T-helper 1 cell treated with Interleukin-12 subunit alpha and Interleukin-12 subunit beta and Interleukin-4 antibody, amounts not matched to agents 30 μg/mL and 1 μg/mL, for 36 hours (primary cell): ENCODE data around the gene XRCC5.

Experiments
- H3K27ac Mint-ChIP-seq: one replicate; pipeline ENCODE4 v1.8.0; 2021; ENCODE audit warnings: mild to moderate bottlenecking, mixed read lengths
- H3K27me3 Mint-ChIP-seq: one replicate; pipeline ENCODE4 v1.8.0; 2021; ENCODE audit warnings: low read depth, mixed read lengths
- H3K36me3 Mint-ChIP-seq: one replicate; pipeline ENCODE4 v1.8.0; 2021; ENCODE audit warnings: low read depth, mixed read lengths
- H3K4me1 Mint-ChIP-seq: one replicate; pipeline ENCODE4 v1.8.0; 2021; ENCODE audit warnings: low read depth, mixed read lengths
- H3K4me3 Mint-ChIP-seq: one replicate; pipeline ENCODE4 v1.8.0; 2021; ENCODE audit warnings: mild to moderate bottlenecking, moderate library complexity, mixed read lengths
- H3K9me3 Mint-ChIP-seq: one replicate; pipeline ENCODE4 v1.8.0; 2021; ENCODE audit warnings: mixed read lengths

Gene XRCC5

DNA sequence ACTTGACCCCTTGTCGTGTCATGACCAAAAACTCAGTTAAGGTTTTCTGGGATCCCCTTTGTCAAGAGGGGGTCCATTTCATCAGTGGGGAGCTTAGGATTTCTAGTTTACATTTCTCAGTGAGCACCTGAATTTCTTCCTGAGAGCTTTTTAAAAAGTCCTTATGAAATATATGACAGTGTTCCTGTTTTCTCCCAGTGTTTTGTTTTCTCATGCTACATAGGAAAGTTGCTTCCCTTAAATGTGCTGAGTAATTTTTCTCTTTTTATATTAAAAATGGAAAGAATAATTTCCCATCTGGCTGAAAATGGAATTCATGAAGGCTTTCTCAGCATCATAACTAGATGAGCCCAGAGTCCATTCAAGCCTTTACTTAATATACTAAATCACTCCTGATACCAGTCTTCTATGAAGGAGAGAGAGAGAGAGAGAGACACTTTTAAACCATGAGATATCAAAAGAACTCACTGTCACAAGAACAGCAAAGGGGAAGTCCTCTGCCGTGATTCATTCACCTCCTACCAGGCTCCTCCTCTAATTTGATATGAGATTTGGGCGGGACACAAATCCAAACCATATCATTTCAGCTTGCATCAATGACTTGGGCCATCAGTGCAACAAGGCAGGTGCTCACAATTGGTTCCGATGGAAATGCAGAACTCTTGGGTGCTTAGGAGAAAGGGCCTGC lies 61.1 kb downstream of the XRCC5 start:
- Mint-ChIP-seq H3K9me3 (no peaks in the 10 kb centered on the region), H3K36me3 (peaks cover 51% of the 10 kb centered on the region), H3K4me1 (peaks cover 12% of the 10 kb centered on the region), H3K27me3 (no peaks in the 10 kb centered on the region), H3K4me3 (no peak overlapping the region), H3K27ac (no peak overlapping the region)

DNA sequence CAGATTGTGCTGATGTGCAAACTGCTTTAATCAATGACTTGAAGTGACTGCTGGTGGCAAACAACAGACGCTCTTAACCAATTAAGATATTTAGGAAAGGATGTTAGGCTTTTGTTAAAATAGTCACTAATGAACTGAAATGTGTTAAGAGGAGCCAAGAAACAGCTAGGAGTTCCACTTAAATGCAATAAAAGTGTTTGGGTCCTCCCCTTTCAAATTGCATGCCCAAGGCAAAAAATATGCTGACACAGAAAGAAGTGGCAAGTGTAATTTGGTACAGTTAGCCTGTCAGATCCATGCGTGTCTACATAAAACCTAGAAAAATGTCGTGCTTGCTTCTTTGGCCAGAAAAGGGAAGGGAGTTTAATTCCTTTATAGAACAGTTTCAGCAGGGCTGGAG lies 61.9 kb downstream of the XRCC5 start:
- no peaks in the 10 kb centered on the region for H3K27me3 Mint-ChIP-seq
- no peaks in the 10 kb centered on the region for H3K9me3 Mint-ChIP-seq
- H3K4me1 Mint-ChIP-seq = peaks cover 14% of the 10 kb centered on the region
- H3K4me3 Mint-ChIP-seq = no peak overlapping the region
- H3K27ac Mint-ChIP-seq = peak overlapping the region; percentile 21
- peaks cover 51% of the 10 kb centered on the region for H3K36me3 Mint-ChIP-seq

DNA sequence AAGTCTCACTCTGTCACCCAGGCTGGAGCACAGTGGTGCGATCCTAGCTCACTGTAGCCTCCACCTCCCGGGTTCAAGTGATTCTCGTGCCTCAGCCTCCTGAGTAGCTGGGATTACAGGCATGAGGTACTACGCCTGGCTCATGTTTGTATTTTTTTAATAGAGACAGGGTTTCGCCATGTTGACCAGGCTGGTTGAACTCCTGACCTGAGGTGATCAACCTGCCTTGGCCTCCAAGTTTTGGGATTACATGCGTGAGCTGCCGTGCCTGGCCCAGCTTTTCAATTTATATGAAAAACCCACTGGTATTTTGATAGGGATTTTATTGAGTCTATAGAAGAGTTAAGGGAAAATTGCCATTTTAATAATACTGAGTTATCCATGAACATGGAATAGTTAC lies 63.3 kb downstream of the XRCC5 start:
- Mint-ChIP-seq H3K36me3 (peaks cover 53% of the 10 kb centered on the region), H3K27ac (no peak overlapping the region), H3K4me3 (no peak overlapping the region), H3K27me3 (no peaks in the 10 kb centered on the region), H3K9me3 (no peaks in the 10 kb centered on the region), H3K4me1 (peaks cover 21% of the 10 kb centered on the region)

DNA sequence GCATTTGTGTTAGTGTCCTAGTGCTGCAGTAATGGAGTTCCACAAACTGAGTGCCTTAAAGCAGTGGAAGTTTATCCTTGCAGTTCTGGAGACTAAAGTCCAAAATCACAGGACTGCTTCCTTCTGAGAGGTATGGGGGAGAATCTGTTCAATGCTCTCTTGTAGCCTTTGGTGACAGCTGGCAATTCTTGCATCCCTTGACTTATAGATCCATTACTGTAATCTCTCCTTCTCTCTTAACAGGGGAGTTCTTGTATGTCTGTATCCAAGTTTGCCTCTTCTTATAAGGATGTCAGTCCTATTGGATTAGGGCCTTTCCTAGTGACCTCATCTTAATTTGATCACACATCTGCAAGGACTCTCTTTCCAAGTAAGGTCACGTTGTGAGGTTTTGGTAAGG lies 69.9 kb downstream of the XRCC5 start:
- Mint-ChIP-seq H3K4me3 (no peak overlapping the region), H3K27ac (peak overlapping the region; percentile 22)

DNA sequence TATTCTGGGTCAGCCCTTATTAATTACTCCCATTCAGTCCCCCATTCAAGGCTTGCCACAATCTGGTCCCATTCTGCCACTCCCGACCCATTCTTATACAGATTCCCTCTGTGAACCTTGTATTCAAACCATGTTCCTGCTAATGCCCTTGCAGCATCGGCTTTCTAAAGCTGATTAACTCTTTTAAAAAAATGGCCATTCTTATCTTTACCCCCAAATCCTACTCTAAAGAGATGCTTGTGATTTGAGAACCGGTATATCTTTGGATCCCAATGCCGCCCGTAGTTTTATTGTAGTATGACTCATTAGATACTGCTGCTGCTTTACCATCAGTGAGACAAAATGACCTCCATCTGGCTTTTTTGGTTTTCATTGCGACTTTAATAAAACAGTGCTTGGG lies 72.2 kb downstream of the XRCC5 start:
- H3K4me1 Mint-ChIP-seq = peaks cover 39% of the 10 kb centered on the region
- H3K36me3 Mint-ChIP-seq = peaks cover 45% of the 10 kb centered on the region
- H3K27me3 Mint-ChIP-seq = no peaks in the 10 kb centered on the region
- H3K9me3 Mint-ChIP-seq = no peaks in the 10 kb centered on the region
- H3K27ac Mint-ChIP-seq = no peak overlapping the region
- no peak overlapping the region for H3K4me3 Mint-ChIP-seq

More for the DNA sequence above, 69.9 kb downstream of the XRCC5 start:
- Mint-ChIP-seq H3K4me1 (peaks cover 35% of the 10 kb centered on the region), H3K36me3 (peaks cover 50% of the 10 kb centered on the region), H3K9me3 (no peaks in the 10 kb centered on the region), H3K27me3 (no peaks in the 10 kb centered on the region)

DNA sequence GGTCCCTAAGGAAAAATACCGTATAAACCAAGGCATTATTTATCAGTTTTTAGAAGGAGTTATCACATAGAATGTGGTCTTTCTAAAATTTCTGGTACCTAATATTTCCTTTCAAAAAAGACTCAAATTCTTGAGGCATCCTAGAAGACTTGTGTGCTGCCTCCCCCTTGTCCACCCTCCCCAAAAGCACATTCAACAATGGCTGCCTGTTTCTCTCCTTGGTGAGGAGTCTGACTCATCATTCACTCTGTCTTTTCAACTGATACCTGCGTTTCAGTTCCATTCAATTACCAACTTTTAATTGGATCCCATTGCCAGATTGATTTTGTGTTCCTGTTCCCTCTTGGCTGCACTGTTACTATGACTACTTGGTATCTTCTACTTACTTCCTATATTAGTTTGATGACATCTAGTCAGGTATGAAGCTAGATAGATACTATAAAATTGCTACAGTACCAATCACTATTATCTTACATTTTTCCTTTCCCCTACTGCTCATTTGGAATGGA lies 72.9 kb downstream of the XRCC5 start:
- Mint-ChIP-seq H3K9me3 (no peaks in the 10 kb centered on the region), H3K4me1 (peaks cover 38% of the 10 kb centered on the region), H3K27me3 (no peaks in the 10 kb centered on the region), H3K4me3 (no peak overlapping the region), H3K27ac (no peak overlapping the region), H3K36me3 (peaks cover 39% of the 10 kb centered on the region)

DNA sequence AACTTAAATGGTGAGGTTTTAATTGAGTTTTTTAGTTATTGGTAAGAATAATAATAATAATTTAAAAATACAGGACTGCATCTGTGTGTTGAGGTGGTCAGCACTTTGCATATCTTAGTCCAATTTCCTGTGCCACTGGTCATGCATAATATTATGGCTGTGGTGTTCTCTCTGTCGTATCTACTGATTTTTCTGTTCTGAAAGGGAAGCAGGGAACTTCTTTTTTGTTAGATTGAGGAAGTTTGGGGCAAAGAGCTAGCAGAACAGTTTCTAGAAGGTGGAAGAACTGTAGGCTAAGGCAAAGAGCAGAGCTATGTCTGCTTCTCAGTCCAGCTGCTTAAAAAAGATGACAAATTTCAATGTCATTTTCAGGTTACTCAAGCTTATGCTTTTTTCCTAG lies 74.3 kb downstream of the XRCC5 start:
- Mint-ChIP-seq H3K27me3 (no peaks in the 10 kb centered on the region), H3K9me3 (no peaks in the 10 kb centered on the region), H3K27ac (no peak overlapping the region), H3K36me3 (peaks cover 37% of the 10 kb centered on the region), H3K4me3 (no peak overlapping the region), H3K4me1 (peaks cover 46% of the 10 kb centered on the region)

DNA sequence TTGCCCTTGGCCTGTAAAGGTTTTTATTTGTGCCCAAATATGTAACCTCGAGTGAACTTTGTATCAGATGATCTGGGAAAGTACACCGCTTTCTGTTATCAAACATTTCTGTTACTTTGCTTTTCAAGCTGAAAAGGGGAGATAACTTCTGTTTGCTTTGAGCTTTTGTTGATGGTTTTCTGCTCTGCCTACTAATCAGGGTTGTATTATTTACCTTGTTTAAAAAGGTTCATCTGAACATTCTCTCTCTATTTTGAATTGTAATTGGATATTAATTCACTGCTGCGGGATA lies 79.4 kb downstream of the XRCC5 start:
- Mint-ChIP-seq H3K4me3 (no peak overlapping the region), H3K4me1 (peaks cover 47% of the 10 kb centered on the region), H3K36me3 (peaks cover 39% of the 10 kb centered on the region), H3K9me3 (no peaks in the 10 kb centered on the region), H3K27me3 (no peaks in the 10 kb centered on the region), H3K27ac (peak overlapping the region; percentile 35)

DNA sequence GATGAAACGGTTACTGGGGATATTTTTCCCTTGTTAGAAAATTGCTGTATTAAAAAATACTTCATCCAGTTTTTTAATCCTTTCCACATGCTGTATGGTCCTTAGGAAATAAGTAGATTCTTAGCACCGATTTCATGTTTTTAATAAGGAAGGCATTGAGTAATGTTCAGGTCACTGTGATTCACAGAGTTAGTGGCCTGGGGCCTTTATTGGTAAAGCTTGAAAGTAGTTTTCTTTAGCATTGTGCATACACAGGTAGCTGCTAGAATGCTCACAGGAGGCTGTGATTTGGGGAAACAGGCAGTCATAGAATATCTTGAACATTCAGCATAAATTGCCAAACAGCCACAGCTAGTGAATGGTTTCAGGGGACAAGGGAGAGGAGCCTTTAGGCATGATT lies 79.8 kb downstream of the XRCC5 start:
- no peak overlapping the region for H3K4me3 Mint-ChIP-seq
- no peaks in the 10 kb centered on the region for H3K27me3 Mint-ChIP-seq
- peaks cover 47% of the 10 kb centered on the region for H3K4me1 Mint-ChIP-seq
- peak overlapping the region; percentile 9 for H3K27ac Mint-ChIP-seq
- no peaks in the 10 kb centered on the region for H3K9me3 Mint-ChIP-seq
- H3K36me3 Mint-ChIP-seq = peaks cover 38% of the 10 kb centered on the region

DNA sequence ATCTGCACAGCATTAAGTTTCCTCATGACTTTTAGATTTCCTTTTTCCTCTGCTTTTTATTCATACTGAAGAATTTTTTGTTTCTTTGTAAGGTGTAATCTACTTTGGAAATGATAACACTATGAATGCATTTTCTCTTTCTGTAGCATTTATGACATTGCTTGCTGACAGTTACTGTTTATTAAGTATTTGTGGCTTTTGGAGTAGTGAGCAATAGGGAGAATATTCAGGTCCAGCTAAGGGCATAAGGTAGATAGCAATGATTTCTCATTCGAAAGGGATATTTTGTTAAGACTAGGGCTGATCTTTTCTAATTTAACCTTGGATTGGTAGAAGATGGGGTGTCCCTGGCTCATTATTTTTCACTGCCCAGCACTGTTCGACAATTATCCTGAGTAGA lies 80.3 kb downstream of the XRCC5 start:
- peaks cover 50% of the 10 kb centered on the region for H3K4me1 Mint-ChIP-seq
- H3K36me3 Mint-ChIP-seq = peaks cover 43% of the 10 kb centered on the region
- H3K9me3 Mint-ChIP-seq = no peaks in the 10 kb centered on the region
- H3K4me3 Mint-ChIP-seq = no peak overlapping the region
- no peak overlapping the region for H3K27ac Mint-ChIP-seq
- H3K27me3 Mint-ChIP-seq = no peaks in the 10 kb centered on the region

DNA sequence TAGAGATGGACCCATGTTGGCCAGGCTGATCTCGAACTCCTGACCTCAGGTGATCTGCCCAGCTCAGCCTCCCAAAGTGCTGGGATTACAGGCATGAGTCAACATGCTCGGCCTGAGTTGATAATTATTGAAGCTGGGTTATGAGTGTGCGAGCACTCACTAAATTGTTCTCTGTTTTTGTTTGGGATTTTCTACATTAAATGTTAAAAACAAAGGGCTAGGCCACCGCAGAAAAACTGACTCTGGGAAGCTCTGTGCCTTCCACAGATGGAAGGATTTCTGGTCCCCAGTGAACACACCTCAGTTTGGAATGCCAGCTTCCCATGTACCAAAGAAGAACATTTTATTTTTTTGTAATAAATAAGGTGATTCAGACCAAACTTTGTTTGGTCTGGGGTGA lies 83.0 kb downstream of the XRCC5 start:
- peaks cover 46% of the 10 kb centered on the region for H3K4me1 Mint-ChIP-seq
- no peaks in the 10 kb centered on the region for H3K27me3 Mint-ChIP-seq
- no peak overlapping the region for H3K27ac Mint-ChIP-seq
- H3K4me3 Mint-ChIP-seq = no peak overlapping the region
- peaks cover 56% of the 10 kb centered on the region for H3K36me3 Mint-ChIP-seq
- no peaks in the 10 kb centered on the region for H3K9me3 Mint-ChIP-seq

DNA sequence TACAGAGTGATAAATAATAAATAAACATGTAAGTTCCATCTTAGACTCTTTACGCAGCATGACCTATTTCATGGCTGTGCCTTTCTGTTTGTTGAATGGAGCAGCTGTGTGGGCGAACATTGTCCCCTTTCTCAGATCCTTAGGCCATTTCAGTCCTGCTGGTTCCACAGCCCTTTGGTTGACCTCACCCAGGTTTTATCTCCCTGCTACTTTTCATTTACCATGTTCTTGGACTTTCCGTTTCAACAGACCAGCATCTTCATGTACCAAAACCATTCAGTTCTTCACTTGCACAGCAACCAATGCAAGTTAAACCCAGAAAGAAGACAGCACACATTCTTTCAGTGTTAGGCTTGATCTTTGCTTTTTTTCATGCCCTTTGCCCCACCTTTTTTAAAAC lies 83.8 kb downstream of the XRCC5 start:
- Mint-ChIP-seq H3K36me3 (peaks cover 60% of the 10 kb centered on the region), H3K4me3 (no peak overlapping the region), H3K4me1 (peaks cover 40% of the 10 kb centered on the region), H3K27me3 (no peaks in the 10 kb centered on the region), H3K9me3 (no peaks in the 10 kb centered on the region), H3K27ac (peak overlapping the region; percentile 18)

DNA sequence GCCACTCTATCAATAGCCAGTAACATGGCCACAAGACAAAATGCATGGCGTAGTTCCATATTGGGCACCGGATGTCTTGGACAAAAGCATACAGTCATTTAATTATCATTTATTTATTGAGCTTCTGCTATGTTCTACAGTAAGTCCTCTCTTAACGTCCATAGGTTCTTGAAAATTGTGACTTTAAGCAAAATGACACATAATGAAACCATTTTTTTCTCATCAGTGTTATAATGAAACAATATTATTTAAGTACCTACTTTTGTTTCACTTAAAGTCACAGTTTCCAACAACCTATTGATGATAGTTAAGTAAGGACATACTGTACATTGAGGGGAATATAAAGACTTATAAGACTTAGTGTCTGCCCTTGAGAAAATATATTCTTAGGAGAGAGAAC lies 84.9 kb downstream of the XRCC5 start:
- Mint-ChIP-seq H3K4me3 (no peak overlapping the region), H3K4me1 (peaks cover 32% of the 10 kb centered on the region), H3K27ac (peak overlapping the region; percentile 1), H3K9me3 (no peaks in the 10 kb centered on the region), H3K36me3 (peaks cover 66% of the 10 kb centered on the region), H3K27me3 (no peaks in the 10 kb centered on the region)

DNA sequence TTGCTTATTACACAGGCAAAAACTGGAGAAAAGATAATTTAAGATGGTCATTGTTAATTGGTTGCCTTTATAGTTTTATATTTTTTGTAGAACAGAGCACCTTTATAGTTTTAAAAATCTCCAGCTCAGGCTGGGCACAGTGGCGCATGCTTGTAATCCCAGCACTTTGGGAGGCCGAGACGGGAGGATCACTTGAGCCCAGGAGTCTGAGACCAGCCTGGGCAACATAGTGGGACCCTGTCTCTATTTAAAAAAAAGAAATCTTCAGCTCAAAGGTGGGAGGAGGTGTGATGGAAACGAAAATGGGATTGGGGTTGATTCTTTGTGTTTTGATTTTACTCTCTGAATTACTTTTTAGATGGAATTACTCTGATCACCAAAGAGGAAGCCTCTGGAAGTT lies 85.4 kb downstream of the XRCC5 start:
- Mint-ChIP-seq H3K27me3 (no peaks in the 10 kb centered on the region), H3K9me3 (no peaks in the 10 kb centered on the region), H3K4me3 (no peak overlapping the region), H3K4me1 (peaks cover 26% of the 10 kb centered on the region), H3K36me3 (peaks cover 65% of the 10 kb centered on the region), H3K27ac (no peak overlapping the region)

DNA sequence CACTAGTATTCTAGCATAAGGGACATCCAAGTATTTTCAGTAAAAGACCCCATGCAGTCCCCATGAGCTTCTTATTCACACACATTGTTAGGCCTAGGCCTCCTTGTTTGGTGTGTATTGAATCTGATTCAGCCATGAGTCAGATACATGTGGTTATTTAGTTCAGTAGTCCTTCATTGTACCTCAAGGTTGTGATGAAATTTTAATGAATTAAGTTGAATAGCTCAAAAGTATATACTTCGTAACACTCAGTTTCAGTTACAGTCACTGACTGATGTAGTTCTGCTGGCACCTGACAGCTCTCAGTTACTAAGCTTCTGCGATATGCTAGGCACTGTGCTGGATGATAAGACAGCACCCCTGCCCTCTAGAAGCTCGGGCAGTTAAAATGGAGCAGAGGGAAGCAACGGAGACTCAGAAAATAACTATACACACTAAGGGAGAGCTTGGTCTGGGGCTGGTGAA lies 86.4 kb downstream of the XRCC5 start:
- Mint-ChIP-seq H3K4me3 (no peak overlapping the region), H3K9me3 (no peaks in the 10 kb centered on the region), H3K27me3 (no peaks in the 10 kb centered on the region), H3K4me1 (peaks cover 26% of the 10 kb centered on the region), H3K36me3 (peaks cover 64% of the 10 kb centered on the region), H3K27ac (peak overlapping the region; percentile 75)
